ENCODE measurements around the gene AEN.
A peak's percentile ranks its signal among the peaks of the same experiment; 100 is the strongest.
"Not testable (repeated sequence)": the region's sequence is repeated elsewhere in the genome, so short reads cannot be mapped to it uniquely, and the experiment has no call there.

The AEN gene

GRCh38 chr15:88630798-88631463 lies 9.8 kb downstream of the AEN start:
- no peak for DNase-seq (ENCODE audit: low read depth in 2 of 2)

GRCh38 chr15:88631464-88632028 lies 10.4 kb downstream of the AEN start:
- DNase-seq (ENCODE audit: low read depth in 2 of 2): no peak

- DNase-seq (ENCODE audit: low read depth in 2 of 2): not testable (repeated sequence)
Observed at GRCh38 chr15:88632797-88633196, 11.7 kb downstream of the AEN start.

DNA sequence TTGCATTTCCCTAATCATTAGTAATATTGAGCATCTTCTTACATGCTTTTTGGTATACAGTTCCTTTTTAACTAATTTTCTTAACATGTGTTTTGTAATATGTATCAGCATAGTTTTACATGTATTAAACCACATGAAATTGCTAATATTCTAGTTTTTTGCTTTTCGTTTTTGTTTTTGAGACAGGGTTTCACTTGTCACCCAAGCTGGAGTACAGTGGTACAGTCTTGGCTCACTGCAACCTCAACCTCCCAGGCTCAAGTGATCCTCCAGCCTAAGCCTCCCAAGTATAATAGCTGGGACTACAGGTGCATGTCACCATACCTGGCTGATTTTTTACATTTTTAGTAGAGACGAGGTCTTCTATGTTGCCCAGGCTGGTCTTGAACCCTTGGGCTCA lies 13.3 kb downstream of the AEN start:
- no peak for DNase-seq (ENCODE audit: low read depth in 2 of 2)

GRCh38 chr15:88635318-88635717 lies 14.2 kb downstream of the AEN start:
- no peak for DNase-seq (ENCODE audit: low read depth in 2 of 2)

- no peak for DNase-seq (ENCODE audit: low read depth in 2 of 2)
Observed at GRCh38 chr15:88636050-88636449, 14.9 kb downstream of the AEN start.

DNA sequence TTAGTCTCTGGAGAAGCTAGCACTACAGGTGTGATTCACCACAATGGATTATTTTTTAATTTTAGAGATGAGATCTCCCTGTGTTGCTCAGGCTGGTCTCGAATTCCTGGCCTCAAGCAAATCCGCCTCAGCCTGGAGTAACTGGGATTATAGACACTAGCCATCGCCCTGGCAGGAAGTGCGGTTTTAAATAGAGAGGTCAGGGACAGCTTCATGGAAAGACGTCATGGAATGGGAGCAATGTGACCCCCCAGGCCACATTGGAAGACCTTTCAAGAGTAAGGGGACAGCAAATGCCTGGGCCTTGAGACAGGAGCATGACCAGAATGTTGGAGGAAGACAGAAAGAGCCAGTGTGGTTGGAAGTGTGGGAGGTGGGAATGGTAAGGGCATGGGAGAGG lies 15.5 kb downstream of the AEN start:
- no peak for DNase-seq (ENCODE audit: low read depth in 2 of 2)

GRCh38 chr15:88637436-88637835 lies 16.3 kb downstream of the AEN start:
- DNase-seq (ENCODE audit: low read depth in 2 of 2): no peak

GRCh38 chr15:88637841-88638625 lies 16.9 kb downstream of the AEN start:
- no peak for DNase-seq (ENCODE audit: low read depth in 2 of 2)

DNA sequence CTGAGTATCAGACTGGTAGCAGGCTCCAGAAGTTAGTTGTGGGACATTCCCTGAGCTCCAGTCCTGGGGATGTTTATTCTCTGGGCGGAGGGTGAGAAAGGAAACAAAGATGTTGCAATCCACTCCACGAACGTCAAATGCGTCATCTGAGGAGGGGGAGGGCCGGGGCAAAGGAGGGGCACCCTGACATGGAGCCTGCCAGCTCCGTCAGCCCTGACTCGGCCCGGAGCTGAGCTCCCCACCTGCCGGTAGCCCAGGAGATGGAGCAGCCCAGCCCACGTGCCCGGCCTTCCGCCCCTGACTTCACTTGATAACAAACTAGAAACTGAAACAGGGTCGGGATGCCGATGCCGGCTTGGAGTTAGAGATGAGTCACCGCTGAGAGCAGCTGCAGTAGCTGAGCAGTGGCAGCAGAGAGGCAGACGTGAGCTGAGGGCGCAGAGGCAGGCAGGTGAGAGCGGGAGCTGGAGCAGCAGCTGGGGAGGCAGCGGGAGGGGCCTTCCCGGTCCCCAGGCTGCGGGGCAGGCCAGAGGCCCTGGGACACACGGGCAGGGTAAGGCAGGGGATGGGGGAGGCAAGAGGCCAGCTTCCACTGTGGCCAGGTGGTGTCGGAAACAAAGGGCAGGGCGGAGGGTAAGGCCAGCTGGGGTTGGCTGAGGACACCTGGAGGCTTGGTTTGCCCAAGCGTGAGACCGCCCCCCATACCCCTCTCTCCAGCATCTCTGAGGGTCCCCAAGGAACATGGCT lies 17.7 kb downstream of the AEN start, which contains the start of gene ISG20:
TSS of gene ISG20 (plus strand) at position 391 of the 747 bp plus-strand sequence. CDS start at position 742, 351 bp downstream.
- DNase-seq (ENCODE audit: low read depth in 2 of 2): peak; percentile 90

DNA sequence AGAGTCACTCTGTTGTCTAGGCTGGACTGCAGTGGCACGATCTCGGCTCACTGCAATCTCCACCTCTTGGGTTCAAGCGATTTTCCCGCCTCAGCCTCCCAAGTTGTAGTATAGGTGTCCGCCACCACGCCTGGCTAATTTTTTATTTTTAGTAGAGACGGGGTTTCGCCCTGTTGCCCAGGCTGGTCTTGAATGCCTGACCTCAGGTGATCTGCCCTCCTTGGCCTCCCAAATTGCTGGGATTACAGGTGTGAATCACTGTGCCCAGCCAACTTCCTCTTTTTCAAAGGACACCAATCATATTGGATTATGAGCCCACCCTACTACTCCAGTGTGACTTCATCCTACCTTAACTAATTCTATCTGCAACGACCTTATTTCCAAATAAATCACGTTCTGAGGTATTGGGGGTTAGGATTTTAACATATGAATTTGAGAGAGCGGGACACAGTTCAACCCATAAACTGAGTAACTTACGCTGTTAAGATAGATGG lies 20.9 kb downstream of the AEN start:
- DNase-seq (ENCODE audit: low read depth in 2 of 2): no peak

DNA sequence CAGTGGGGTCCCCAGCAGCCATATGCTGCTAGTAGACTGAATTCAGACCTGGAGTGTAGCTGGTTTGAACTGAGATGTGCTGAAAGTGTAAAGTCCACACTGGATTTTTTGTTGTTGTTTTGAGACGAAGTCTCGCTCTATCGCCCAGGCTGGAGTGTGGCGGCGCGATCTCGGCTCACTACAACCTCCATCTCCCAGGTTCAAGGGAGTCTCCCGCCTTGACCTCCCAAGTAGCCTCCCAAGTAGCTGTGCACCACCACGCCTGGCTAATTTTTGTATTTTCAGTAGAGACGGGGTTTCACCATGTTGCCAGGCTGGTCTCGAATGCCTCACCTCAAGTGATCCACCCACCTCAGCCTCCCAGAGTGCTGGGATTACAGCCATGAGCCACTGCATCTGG lies 21.4 kb downstream of the AEN start:
- not testable (repeated sequence) for DNase-seq (ENCODE audit: low read depth in 2 of 2)

DNA sequence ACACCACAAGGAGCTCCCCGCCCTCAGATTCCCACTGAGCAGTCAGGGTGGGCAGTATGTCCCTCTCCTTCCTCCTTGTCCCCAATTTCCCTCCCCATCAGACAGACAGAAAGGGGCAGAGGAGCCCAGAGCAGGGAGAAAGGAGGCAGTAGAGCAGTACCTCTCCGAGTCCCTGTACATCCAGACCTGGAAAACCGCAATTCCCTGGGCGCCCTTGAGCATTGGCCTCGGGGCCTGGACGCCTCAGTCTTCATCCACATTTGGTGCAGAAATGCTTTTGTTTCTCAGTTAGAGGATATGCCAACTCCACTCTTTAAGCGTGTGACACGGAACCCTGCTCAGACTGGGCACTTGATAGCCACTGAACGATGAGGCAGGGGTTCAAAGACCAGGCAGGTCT lies 23.6 kb downstream of the AEN start:
- no peak for DNase-seq (ENCODE audit: low read depth in 2 of 2)

- no peak for DNase-seq (ENCODE audit: low read depth in 2 of 2)
Observed at GRCh38 chr15:88645171-88646087, 24.3 kb downstream of the AEN start.

DNA sequence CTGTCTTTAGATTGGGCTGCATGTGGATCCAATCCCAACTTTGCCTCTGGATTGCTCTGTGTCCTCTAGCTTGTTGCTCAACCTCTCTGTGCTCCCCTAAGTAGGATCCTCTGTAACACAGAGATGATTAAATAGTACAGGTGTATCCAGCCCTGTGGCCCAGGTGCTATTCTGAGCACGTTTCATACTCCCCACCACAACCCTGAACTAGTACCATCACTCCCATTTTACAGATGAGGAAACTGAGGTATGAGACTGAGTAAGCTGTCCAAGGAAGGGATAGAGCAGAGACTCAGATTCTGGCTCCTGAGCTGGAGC lies 24.9 kb downstream of the AEN start:
- no peak for DNase-seq (ENCODE audit: low read depth in 2 of 2)

- no peak for DNase-seq (ENCODE audit: low read depth in 2 of 2)
Observed at GRCh38 chr15:88646951-88647350, 25.8 kb downstream of the AEN start.

DNA sequence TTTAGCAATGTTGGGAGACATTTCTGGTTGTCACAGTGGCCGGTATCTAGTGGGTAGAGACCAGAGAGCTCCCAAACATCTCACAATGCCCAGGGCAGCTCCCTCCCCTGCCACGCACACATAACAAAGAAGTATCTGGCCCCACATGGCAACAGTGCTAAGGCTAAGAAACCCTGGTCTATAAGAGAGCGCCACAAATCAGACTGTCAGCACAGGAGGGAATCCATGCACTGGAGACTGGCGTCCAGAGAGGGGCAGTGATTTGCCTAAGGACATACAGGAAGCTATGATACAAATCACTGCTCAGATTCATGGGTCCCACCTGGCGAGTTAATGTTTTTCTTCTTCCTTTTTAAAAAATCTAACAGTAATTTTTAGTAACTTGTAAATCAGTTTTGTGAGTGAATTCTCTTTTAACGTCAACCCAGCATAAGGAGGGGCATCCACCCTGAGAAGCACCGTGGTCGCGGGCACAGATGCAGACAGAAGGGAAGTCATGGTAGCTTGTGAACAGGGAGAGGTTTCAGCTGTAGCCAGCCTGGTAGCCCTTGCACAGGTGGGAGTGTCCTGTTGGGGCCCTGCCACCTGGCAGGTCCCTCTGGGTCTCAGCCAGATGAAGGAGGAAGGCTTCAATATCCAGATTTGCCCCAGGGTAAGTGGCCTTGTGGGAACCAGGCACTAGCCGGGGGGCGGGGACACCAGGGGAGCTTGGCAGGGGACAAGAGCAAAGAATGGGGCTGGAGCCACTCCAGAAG lies 26.4 kb downstream of the AEN start:
- no peak for DNase-seq (ENCODE audit: low read depth in 2 of 2)

- no peak for DNase-seq (ENCODE audit: low read depth in 2 of 2)
Observed at GRCh38 chr15:88648357-88649214, 27.4 kb downstream of the AEN start.

- DNase-seq (ENCODE audit: low read depth in 2 of 2): peak; percentile 55 to 72
Observed at GRCh38 chr15:88649286-88649733, 28.2 kb downstream of the AEN start.

All from stimulated activated CD4-positive, alpha-beta T cell treated with anti-CD3 and anti-CD28 coated beads, Interleukin-12 subunit alpha, Interleukin-12 subunit beta, amount 100 ng/mL, for 24 hours (primary cell).